COLO829 (cell line): Measurements from ENCODE around the gene SULT4A1.
A peak's percentile ranks its signal among the peaks of the same experiment; 100 is the strongest.
"Not testable (repeated sequence)": the region's sequence is repeated elsewhere in the genome, so short reads cannot be mapped to it uniquely, and the experiment has no call there.

Source experiments
- DNase-seq: peaks from one replicate; pipeline ENCODE4 v3.0.0; 2012; ENCODE audit warnings: low spot score

SULT4A1 gene, protein sequence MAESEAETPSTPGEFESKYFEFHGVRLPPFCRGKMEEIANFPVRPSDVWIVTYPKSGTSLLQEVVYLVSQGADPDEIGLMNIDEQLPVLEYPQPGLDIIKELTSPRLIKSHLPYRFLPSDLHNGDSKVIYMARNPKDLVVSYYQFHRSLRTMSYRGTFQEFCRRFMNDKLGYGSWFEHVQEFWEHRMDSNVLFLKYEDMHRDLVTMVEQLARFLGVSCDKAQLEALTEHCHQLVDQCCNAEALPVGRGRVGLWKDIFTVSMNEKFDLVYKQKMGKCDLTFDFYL

DNA sequence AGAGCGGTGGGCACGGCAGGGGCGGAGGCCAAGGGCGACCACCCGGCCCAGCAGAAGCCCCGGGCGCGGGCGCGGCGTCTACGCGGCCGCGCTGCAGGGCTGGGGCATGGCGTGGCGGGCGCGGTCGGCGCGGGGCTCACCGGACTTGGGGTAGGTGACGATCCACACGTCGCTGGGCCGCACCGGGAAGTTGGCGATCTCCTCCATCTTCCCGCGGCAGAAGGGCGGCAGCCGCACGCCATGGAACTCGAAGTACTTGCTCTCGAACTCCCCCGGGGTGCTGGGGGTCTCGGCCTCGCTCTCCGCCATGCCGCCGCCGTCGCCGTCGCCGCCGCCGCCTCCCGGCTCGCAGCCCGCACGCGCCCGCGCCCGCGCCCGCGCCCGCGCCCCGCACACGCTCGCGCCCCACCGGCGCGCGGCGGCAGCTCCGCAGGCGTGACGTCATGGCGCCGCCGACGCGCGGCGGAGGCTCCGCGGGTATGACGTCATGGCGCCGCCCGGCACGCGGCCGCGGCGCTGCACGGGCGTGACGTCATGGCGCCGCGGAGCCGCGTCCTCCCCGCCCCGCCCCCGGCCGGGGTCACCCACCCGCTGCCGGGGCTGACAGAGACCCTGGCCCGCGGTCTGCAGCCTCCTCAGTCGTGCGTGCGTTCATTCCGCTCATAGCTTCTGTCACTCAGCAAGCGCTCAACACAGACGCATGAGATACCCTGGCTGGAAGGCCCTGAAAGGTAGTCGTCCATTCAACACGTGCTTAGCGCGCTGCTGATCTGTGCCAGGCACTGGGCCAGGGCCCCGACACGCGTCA is at the start of gene SULT4A1:
Gene SULT4A1 (minus strand): TSS at position 440 of the 808 bp plus-strand sequence. CDS start 131 bp downstream, at position 309.
- DNase-seq: no peak

DNA sequence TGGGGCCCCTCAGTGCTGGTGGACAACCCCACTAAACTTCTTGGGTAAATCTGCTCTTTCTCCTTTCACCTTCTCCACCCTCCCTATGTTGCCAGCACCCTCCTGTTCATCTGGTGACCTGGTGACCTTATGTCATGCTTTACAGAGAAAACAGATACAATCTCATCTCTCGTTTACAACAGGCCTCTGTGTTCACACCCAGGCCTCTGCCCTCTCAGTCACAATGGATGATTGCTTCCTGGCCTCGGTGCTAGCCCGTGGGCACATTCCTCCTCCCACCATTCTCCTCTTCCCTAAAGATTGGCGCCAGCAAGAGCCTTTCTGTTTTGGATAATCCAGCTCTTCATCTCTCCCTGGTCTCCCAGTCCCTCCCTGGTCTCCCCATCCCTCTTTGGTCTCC is 49.0 kb upstream of the SULT4A1 start:
- peak; percentile 89 for DNase-seq

DNA sequence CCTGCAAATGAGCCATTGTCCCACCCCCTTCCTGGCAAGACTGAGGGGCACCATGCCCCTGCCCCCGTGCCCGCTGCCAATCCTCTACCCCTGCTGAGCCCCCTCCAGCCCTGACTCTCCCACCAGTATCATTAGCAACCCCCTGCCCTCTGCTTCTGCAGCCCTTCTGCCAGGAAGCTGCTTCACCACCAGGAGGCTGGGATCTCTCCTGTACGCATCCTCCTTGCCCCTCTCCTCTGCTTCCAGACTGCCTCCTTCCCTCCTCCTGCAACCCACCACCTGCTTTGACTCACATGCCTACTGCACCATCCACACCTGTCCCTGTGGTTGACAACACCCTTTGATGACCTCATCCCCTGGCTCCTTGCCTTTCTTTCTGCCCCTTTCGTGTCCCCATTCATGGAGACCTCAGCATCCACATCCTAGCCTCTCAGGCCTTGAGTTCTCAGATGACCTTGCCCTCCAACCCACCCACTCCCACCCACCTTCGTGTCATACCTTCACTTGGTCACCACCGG is 47.9 kb upstream of the SULT4A1 start:
- no peak for DNase-seq

DNA sequence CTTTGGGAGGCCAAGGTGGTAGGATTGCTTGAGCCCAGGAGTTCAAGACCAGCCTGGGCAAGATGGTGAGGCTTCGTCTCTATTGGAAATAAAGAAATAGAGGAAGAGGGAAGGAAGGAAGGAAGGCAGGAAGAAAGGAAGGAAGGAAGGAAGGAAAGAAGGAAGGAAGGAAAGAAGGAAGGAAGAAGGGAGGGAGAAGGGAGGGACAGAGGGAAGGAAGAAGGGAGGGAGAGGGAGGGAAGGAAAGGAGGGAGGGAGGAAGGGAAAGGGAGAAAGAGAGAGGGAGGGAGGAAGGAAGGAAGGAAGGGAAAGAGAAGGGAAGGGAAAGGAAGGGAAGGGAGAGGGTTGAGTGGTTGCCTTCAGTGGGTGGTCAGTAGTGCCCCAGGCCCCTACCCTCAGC is 47.4 kb upstream of the SULT4A1 start:
- DNase-seq: no peak

DNA sequence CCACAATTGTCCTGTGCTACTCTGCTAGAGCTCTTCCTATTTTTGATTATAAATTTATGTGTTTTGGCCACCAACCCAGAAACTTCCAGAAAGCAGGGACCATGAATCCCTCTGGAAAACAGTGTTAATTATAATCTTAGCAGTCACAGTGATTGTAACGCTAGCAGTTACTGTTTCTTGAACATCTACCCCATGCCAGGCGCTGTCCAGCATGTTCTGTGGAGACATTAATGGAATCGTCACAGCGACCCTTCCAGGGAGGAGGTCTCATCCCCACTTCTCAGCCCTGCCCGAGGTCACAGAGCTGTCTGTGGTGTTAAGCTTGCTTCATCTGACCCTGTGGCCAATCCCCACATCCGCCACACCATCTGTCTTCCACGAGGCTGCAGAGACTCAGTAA is 43.4 kb upstream of the SULT4A1 start:
- no peak for DNase-seq

DNA sequence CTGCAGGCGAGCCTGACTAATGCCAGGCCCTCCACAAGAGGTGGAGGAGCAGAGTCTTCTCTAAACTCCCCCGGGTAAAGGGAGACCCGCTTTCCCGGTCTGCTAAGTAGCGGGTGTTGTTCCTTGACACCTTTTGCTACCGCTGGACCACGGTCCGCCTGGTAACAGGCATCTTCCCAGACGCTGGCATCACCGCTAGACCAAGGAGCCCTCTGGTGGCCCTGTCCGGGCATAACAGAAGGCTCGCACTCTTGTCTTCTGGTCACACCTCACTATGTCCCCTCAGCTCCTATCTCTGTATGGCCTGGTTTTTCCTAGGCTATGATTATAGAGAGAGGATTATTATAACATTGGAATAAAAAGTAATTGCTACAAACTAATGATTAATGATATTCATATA is 42.1 kb upstream of the SULT4A1 start:
- DNase-seq: not testable (repeated sequence)

DNA sequence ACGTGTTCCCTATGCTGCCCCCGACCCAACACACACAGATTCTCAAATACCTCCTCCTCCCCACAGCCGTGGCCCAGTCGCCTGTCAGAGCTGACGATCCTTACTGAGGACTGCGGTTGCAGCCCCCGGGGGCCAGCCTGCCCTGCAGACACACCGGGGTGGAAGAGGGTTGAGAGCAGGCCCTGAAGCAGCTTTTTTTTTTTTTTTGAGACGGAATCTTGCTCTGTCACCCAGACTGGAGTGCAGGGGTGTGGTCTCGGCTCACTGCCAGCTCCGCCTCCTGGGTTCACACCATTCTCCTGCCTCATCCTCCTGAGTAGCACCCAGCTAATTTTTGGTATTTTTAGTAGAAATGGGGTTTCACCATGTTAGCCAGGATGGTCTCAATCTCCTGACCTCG is 40.7 kb upstream of the SULT4A1 start:
- not testable (repeated sequence) for DNase-seq

DNA sequence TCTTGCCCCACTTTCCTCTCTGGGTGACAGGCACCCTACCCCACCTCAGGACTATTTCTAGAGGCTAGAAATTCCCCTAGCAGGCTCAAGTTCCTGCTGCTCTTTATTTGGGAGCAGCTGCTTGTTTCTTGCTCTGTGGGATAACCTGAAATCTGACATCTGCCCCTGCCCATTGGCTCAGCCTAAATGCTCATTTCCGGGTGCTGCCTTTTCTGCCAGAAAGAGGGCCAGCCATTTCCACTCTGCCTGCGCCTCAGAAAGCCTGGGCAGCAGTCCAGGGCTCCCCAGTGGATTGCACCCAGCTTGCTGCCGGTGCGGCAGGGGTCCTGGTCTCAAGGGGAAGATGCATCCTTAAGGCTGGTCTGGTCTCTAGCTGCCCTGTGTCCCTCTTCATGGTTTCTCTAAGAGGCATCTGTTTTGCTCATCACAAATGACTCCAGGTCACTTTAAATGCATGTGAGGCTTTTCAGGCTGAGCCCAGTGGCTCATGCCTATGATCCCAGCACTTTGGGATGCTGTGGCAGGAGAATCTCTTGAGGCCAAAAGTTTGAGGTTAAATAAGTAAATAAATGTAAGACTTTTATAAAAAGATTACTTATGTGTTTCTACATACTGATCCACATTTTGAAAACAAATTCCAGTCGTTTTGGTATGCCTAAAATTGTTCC is 39.8 kb upstream of the SULT4A1 start:
- no peak for DNase-seq

DNA sequence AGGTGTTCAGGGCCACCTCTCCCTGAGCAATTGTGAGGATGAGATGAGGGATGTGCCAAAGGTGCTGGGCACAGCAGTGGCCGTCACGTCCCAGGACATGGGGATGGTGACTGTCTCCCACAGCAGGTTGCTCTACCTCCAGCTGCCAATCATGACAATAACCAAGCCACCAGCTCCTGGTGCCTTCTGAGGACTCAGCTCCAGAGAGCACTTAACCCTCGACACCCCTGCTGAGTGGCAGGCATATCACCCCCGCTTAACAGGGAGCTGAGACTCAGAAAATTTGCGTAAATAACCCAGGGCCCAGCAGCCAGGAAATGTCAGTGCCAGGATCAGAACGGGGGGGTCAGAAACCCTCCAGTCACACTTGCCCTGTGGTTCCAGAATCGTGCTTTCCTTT is 37.9 kb upstream of the SULT4A1 start:
- DNase-seq: no peak

DNA sequence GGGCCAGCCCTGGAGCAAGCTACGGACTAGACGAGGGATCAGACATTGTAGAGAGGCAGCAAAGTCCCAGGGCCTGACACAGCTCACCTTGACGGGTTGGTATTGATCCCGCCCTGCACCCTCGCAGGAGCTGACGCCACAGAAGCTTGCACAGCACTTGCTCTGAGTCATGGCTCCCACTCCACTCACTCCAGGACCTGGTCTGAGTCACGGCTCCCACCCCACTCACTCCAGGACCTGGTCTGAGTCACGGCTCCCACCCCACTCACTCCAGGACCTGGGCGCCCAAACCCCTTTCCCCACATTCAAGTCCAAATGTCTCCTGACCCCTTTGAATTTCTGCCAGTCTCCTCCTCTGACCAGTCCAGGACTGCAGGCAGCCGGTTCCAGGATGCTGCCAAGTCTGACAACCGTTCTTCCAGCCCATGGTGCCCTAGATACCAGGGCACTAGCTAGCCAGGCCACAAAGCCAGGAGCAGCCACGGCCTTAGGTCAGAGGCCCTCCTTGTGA is 35.5 kb upstream of the SULT4A1 start:
- DNase-seq: no peak

DNA sequence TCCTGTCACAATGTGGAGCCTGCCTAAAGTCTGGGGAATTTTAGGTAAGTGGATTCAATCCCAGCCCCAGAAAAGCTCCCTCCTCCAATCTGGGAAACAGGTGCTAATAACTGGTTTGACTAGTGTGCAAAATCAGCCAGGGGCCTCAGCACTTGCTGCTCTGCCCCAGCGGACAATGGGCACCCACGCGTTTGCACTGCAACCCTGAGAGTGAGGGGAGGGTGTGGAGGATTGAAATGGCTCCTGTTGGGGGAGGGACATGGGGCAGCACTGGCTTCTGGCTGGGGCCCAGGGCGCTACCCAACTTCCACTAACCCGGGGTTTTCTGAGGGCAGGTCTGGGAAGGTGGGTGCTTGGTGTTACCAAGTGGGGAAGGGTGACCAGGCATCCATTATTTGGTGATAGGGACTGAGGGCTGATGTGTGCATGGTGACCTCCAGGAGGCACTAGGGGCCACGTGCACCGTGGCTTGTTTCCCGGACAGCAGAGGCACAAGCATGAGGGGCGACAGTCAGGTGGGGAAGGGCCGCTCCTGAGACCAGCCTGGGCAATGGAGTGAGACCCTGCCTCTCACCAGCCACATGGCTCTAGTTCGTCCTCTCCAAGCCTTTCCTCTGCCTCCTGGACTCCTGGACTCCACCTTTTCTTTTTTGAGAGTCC is 33.8 kb upstream of the SULT4A1 start:
- no peak for DNase-seq

DNA sequence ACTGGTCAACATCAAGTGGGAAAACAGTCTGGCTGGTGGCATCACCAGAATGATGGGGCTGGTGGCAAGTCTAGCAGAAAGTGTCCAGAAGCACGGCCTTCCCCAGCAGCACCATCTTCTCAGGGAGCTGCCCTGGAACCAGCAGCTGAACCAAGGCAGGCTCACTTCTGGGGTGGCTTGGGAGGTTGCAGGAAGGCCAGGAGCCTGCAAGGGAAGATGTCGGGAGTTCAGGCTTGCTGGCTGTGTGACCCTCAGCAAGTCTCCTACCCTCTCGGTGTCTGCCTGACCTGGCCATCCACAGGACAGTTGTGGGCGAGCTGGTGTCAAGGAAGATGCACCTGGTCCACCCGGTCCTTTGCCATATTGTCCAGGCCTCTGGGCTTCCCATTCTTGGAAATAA is 31.8 kb upstream of the SULT4A1 start:
- no peak for DNase-seq

DNA sequence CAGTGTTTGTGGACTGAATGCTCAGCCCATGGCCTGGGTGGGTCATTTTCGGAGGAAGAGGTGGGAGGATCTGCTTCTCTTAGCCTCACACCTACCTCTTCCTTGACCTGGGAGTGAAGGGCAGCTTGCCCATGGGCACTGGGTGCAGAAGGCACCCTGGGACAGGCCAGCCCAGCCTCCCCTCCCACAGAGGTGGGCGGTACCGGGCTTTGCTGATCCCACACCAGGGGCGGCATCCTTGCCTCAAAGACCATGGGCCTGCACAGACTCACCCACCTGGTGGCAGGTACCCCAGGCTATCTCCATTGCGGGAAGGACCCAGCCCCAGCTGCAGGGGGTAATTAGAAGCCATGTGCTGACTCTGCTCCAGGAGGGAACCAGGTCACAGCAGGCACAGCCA is 31.0 kb upstream of the SULT4A1 start:
- DNase-seq: no peak

DNA sequence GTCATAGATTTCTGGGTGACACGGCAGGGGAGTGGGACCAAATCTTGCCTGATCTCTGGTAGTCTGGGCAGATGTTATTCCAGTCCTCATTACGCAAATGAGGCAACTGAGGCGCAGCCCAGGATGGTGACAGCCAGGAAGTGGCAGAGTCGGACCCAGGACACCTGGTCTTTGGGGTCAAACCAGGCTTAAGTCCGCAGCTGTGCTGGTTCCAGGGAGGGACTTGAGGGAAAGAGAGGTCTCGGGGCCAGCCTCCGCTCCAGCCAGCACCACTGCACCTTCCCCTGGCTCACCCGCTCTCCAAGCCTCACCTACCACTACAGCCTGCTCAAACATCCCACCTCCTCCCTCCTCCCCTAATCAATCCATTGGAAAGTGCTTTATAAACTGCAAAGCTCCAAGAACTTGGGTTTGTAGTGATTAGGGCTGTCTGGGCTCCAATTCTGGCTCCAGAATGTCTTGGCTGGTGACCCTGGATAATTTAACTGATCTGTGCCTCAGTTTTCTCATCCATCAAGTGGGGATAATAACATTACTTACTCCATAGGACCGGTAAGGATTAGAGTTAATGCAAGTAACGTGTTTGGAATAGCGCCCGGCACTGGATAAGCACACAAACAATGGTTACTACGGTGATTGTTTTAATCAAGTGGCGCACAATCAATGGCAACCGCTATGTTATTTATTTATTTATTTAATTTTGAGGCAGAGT is 30.0 kb upstream of the SULT4A1 start:
- DNase-seq: no peak

DNA sequence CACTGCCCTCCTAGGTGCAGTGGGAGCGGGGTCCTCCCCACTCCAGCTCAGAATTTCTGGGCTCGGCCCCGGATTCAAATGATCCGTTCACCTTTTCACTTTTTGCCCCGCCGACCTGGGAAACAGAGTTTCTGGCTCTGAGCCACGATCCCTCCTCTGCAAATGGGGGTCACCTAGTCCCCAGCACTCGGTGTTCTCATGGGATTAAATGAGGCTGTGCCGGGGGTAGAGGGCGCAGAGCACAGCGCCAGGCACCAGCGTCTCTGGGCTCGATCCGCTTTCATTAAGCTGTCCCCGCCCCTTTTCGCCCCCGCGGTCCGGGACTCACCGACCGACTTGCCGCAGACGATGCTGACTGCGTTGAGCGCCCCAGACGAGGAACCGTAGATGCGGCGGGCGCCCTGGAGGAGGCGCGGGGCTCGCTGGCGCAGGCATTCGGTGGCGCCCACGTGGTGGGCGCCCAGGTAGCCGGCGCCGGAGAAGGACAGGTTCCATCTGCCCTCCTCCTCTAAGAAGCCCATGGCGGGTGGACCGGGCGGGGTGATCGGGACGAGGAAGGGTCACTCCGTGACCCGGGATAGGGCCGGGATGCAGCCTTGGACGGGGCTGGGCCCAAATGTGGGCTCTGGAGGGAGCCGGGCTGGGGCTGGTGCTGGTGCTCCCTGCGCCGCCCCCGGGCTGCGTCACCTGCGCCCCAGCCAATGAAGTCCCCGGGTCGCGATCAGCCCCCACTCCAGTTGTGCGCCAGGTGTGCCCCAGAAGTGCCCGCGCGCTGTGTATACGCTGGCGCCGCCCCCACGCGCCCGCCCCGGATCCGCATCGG is 29.3 kb upstream of the SULT4A1 start, which contains the start of gene PNPLA5:
Gene PNPLA5 (minus strand): TSS at position 654 of the 823 bp plus-strand sequence. CDS start 133 bp downstream, at position 521.
- DNase-seq: no peak

DNA sequence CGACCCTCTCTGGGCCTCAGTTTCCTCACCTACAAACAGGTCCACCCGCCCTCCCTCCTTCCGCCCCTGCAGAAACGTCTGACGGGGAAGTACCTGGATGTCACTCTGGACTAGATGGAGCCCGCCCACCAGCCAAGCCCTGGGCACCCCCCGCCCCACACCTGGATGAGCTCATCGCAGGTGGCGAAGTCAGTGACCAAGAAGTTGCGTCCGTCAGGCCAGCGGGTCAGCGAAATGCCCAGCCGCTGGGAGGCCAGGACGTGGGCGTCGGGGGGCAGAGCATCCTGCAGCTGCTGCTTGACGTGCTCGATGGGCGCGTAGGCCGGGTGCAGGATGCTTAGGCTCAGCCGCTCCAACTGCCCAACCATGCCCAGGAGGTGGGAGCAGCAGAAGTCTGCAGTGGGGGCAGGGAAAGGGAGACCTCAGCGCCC is 28.6 kb upstream of the SULT4A1 start:
- DNase-seq: no peak

DNA sequence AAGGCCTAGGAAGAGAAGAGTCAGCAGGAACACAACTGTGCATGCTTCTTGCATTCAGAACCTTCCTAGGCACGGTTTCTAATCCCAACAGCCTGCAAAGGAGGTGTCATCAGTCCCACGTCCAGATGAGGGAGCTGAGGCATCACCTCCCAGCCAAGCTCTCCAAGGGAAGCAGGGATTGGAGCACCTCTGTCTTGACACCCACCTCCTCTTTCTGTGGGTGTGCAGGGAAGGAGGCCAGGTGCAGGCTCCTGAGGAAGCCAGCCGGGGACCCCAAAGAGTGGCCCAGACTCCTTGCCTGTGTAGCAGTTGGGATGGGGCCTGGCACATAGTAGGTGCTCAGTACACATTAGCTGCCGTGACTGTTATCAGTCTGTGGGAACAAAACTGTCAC is 27.5 kb upstream of the SULT4A1 start:
- DNase-seq: no peak

DNA sequence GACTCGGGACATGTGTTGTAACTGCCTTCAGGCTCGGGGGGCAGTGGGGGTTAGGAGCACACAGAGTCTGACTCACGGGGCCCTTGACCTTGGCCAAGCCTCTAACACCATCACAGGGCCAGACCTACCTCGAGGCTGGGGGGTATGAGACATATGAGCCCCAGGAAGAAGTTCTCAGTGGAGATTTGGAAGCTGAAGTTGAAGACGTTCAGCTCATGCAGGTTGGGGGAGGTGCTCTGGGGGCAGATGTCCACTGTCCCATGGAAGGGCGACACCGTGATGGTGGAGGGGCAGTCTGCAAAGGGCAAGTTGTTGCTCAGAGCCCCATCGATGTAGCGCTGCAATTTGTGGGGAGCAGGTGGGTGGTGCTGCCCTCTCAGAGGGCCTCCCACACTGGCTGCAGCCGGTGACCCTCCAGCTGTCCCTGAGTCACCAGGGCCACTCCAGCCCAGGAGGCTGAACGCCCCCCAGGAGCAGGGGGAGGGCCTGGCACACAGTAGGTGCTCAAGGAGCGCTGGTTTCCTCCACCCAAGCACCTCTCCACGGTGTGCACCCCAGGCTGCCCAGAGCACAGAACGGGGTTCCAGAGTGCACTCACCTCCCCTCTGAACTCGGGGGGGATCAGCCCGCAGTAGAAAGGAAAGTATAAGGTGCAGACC is 27.0 kb upstream of the SULT4A1 start:
- DNase-seq: no peak

DNA sequence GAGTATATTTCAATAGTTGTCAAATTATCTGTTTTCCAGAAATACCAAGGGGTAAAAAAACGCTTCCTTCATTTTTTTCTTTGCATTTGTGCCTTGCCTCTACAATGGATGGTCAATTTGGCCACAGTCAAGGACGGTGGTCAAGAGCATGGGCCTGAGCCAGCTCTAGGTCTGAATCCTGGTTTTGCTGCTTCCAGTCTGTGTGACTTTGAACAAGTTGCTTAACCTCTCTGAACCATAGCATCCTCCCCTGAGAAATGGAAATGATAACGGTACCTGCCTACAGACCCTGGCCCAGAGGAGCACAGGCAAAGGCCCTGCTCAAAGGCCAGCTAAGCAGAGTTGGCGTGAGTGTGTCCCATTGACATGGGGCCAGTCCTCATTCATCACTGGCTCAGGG is 26.4 kb upstream of the SULT4A1 start:
- DNase-seq: no peak

DNA sequence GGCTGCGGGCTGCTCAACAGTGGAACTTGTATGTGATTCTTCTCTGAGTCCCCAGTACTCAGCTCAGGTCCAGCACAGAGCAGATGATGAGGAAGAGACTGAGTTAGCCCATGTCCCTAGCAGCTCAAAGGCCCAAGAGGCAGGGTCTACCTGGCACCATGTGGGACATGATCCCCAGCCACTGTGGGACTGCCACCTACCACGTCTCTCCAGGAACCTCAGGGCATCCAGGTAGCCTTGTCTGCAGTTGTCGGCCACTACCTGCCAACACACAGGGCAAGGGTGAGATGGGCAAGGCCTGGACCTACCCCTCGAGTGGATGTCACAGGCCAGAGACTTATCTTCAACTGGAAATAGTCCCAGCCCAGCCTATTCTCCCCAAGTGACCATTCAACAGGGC is 25.1 kb upstream of the SULT4A1 start:
- no peak for DNase-seq
